ENCODE measurements around the gene ORM2. TPM values are rescaled to one million over a fixed set of nuclear protein-coding genes. Genes with fewer than 3 reads are reported as not detected.

The ORM2 gene
- total RNA-seq, 1 experiment from 2014 or later, result 0.59 TPM

DNA sequence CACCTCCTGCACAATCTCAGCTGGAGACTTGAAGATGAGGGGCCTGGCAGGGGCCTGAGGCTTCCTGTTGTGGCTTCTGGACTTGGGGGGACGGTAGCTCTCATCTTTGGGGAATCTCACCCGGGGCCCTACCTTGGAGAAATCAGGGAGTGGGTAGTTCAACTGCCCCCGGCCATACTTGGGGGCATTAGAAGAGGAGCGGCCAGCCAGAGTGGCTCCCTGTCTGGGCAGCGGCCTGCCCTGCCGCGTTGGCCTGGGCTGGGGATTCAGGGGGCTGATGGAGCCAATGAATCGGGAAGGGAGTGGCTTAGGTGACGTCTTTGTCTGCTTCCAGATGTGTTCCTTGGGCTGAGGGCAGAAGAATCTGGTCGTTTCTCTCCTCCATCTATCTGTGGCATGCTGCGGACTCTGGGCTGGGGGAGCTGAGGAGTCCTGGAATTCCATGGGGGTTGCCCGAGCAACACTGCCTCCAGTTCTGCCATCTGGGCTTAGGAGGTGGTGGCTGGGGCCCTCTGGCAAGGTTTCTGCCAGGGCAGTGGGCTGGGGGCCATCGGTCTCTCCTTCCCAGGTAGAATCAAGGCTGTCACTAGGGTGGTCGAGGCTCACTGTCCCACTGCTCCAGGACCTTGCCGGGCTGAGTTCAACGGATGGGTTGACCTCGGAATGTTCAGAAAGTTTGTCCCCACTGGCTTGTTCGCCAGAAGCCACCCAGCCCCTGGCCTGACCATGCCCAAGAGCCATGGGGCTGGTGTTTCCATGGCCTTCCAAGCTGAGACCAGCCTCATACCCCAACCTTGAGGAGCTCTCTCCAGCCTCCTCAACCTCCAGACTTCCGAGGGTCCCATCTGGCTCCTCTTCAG is 47.1 kb downstream of the ORM2 start:
- no peaks in the 10 kb centered on the region for H3K9me2 ChIP-seq (ENCODE audit: insufficient read depth)
- BruUV-seq (replicated peaks), result TSS peak; percentile 23
- DNase-seq (ENCODE audit: low read depth, low spot score), result no peak
- intact Hi-C loops (cut with micrococcal nuclease), result no loop called here
- H3K27ac ChIP-seq (ENCODE audit: low read depth, low read length), result no peak overlapping the region
- ChIA-PET POLR2A (no interaction called here), RAD21 (ENCODE audit: low non-redundant PET in 1 of 2, low total read pairs in 2 of 2, uncharacterized antibody in 2 of 2, unreplicated experiment in 2 of 2) (no interaction called here), CTCF (interaction anchor here (0.5 kb wide), 1 partner anchor 615 kb away, joined by 4 read pairs; no protein-coding TSS in a partner anchor)
- H3K79me2 ChIP-seq (ENCODE audit: insufficient read depth, low read length), result no peaks in the 10 kb centered on the region
- H4K20me1 ChIP-seq (ENCODE audit: insufficient read depth), result no peaks in the 10 kb centered on the region
- no peak overlapping the region for H2AFZ ChIP-seq (ENCODE audit: low read depth, low read length, poor library complexity, severe bottlenecking)
- H3K27me3 ChIP-seq (ENCODE audit: insufficient read depth, low read length), result no peaks in the 10 kb centered on the region
- H3K4me2 ChIP-seq (ENCODE audit: low read length), result no peak overlapping the region
- H3K4me1 ChIP-seq (ENCODE audit: control insufficient read depth in 1 of 2, insufficient read depth in 2 of 2, low read length in 2 of 2), result no peaks in the 10 kb centered on the region
- TF ChIP-seq EZH2phosphoT487 (IDR thresholded peaks at IDR 0.05; ENCODE audit: borderline replicate concordance), result no peak
- TF ChIP-seq, protein P1, sequence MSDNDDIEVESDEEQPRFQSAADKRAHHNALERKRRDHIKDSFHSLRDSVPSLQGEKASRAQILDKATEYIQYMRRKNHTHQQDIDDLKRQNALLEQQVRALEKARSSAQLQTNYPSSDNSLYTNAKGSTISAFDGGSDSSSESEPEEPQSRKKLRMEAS (IDR thresholded peaks at IDR 0.05), result no peak
- TF ChIP-seq ZFX (IDR thresholded peaks at IDR 0.05), result no peak
- no peak for TF ChIP-seq CTCF (IDR thresholded peaks at IDR 0.05 in 2 of 3, conservative IDR thresholded peaks at IDR 0.05 in 1 of 3; ENCODE audit: borderline replicate concordance in 1 of 3, insufficient read depth in 1 of 3, low read depth in 2 of 3, low read length in 2 of 3)
- no peak for TF ChIP-seq JUND (IDR thresholded peaks at IDR 0.05)
- TF ChIP-seq EGR1 (IDR thresholded peaks at IDR 0.05; ENCODE audit: low read depth), result no peak
- no peak for TF ChIP-seq ZNF274 (IDR thresholded peaks at IDR 0.05; ENCODE audit: low read depth, low read length)
- TF ChIP-seq SP1 (IDR thresholded peaks at IDR 0.05; ENCODE audit: low read depth), result no peak
- no peak for TF ChIP-seq RAD21 (IDR thresholded peaks at IDR 0.05; ENCODE audit: low read depth)
- H3K36me3 ChIP-seq (ENCODE audit: control insufficient read depth in 1 of 2, insufficient read depth in 2 of 2, low read length in 2 of 2), result no peaks in the 10 kb centered on the region
- no peaks in the 10 kb centered on the region for H3K9me3 ChIP-seq (ENCODE audit: control insufficient read depth in 1 of 2, insufficient read depth in 1 of 2, low read depth in 1 of 2, low read length in 2 of 2)
- H3K4me3 ChIP-seq (replicated peaks in 1 of 2; ENCODE audit: low read depth in 1 of 2, low read length in 2 of 2), result no peak overlapping the region
- no peak overlapping the region for H3K9ac ChIP-seq (ENCODE audit: low read length)
- no peak for ATAC-seq
